Measurements from ENCODE around the gene CRPPA. TPM values are rescaled to one million over a fixed set of nuclear protein-coding genes. Genes with fewer than 3 reads are reported as not detected.
A peak's percentile ranks its signal among the peaks of the same experiment; 100 is the strongest.

CRPPA gene
- total and polyA plus RNA-seq, 2 donors (not counting 1 experiment from before 2014, with no cell fraction given): 0.16 to 1.2 TPM

DNA sequence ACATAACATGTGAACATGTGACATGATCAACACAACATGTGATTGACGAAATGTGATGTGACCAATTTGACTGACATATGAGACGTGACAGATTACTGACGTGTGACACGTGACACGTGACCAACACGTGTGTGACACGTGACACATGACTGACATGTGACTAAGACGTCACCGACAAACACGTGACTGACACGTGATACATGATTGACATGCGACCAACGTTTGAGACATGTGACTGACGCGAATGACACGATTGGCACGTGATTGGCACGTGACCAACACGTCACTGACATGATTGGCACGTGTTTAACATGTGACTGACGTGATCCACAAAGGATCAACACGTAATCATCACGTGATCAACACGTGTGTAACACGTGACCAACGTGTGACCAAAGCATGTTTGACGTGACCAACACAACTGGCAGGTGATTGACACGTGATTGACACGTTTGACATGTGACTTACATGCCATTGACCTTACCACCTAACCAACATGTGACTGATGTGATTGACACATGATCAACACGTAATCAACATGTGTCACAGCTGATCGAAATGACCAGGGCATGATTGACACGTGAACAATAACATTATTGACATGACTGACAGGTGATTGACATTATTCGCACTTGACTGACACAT is 23.7 kb downstream of the CRPPA start:
- no peak overlapping the region for H3K27ac ChIP-seq (ENCODE audit: low read length in 2 of 2)
- Mint-ChIP-seq H3K4me3 (no peak overlapping the region), H3K27me3 (no peaks in the 10 kb centered on the region), H3K4me1 (no peaks in the 10 kb centered on the region), H3K9me3 (ENCODE audit: insufficient read depth) (peaks cover 19% of the 10 kb centered on the region), H3K27ac (no peak overlapping the region)
- no peak overlapping the region for H2AFZ ChIP-seq (ENCODE audit: insufficient read depth, low read depth, low read length, poor library complexity, severe bottlenecking)
- no peak overlapping the region for H3K4me3 ChIP-seq (ENCODE audit: control extremely low read depth in 1 of 5, extremely low read depth in 1 of 5, insufficient read depth in 1 of 5, low read depth in 2 of 5, low read length in 4 of 5)
- ATAC-seq (ENCODE audit: low read depth): no peak
- POLR2A ChIA-PET: no interaction called here
- no peak overlapping the region for H3K9ac ChIP-seq (ENCODE audit: low read length)
- TF ChIP-seq CTCF (IDR thresholded peaks at IDR 0.05): no peak
- peak; percentile 12 for DNase-seq
- CTCF ChIA-PET: no interaction called here
- WGBS (ENCODE audit: insufficient coverage): 96% methylated on average over 33 of the region's 33 CpGs
- peaks cover 4 to 18% (median 5%) of the 10 kb centered on the region in 3 donors for H3K9me3 ChIP-seq (ENCODE audit: control extremely low read depth in 1 of 3, control insufficient read depth in 2 of 3, insufficient read depth in 1 of 3, low read length in 2 of 3)
- H3K27me3 ChIP-seq (replicated peaks in 1 of 4; ENCODE audit: control extremely low read depth in 1 of 4, control insufficient read depth in 3 of 4, insufficient read depth in 4 of 4, low read length in 3 of 4): no peaks in the 10 kb centered on the region
- no peaks in the 10 kb centered on the region for H4K20me1 ChIP-seq (ENCODE audit: control insufficient read depth, insufficient read depth, low read length, poor library complexity, severe bottlenecking)
- H3K79me2 ChIP-seq (ENCODE audit: control insufficient read depth, insufficient read depth, low read length): no peaks in the 10 kb centered on the region
- no peak overlapping the region for H3K4me2 ChIP-seq (replicated peaks; ENCODE audit: low read depth, low read length, poor library complexity, severe bottlenecking)
- H3K36me3 ChIP-seq (replicated peaks in 1 of 2; ENCODE audit: control extremely low read depth in 1 of 2, control insufficient read depth in 1 of 2, extremely low read depth in 1 of 2, insufficient read depth in 2 of 2, low read length in 1 of 2): no peaks in the 10 kb centered on the region
- intact Hi-C loops (cut with micrococcal nuclease): no loop called here
- no peaks in the 10 kb centered on the region for H3K4me1 ChIP-seq (ENCODE audit: control insufficient read depth in 2 of 2, insufficient read depth in 2 of 2, low read length in 2 of 2)

- Histone ChIP-seq H3K36me3 (replicated peaks in 1 of 2; ENCODE audit: control extremely low read depth in 1 of 2, control insufficient read depth in 1 of 2, extremely low read depth in 1 of 2, insufficient read depth in 2 of 2, low read length in 1 of 2) (no peaks in the 10 kb centered on the region), H3K27me3 (replicated peaks in 1 of 4; ENCODE audit: control extremely low read depth in 1 of 4, control insufficient read depth in 3 of 4, insufficient read depth in 4 of 4, low read length in 3 of 4) (no peaks in the 10 kb centered on the region), H4K20me1 (ENCODE audit: control insufficient read depth, insufficient read depth, low read length, poor library complexity, severe bottlenecking) (no peaks in the 10 kb centered on the region), H3K27ac (ENCODE audit: low read length in 2 of 2) (no peak overlapping the region), H3K4me1 (ENCODE audit: control insufficient read depth in 2 of 2, insufficient read depth in 2 of 2, low read length in 2 of 2) (no peaks in the 10 kb centered on the region), H3K79me2 (ENCODE audit: control insufficient read depth, insufficient read depth, low read length) (no peaks in the 10 kb centered on the region), H3K4me3 (ENCODE audit: control extremely low read depth in 1 of 5, extremely low read depth in 1 of 5, insufficient read depth in 1 of 5, low read depth in 2 of 5, low read length in 4 of 5) (no peak overlapping the region), H2AFZ (ENCODE audit: insufficient read depth, low read depth, low read length, poor library complexity, severe bottlenecking) (no peak overlapping the region), H3K9ac (ENCODE audit: low read length) (no peak overlapping the region), H3K4me2 (replicated peaks; ENCODE audit: low read depth, low read length, poor library complexity, severe bottlenecking) (no peak overlapping the region), H3K9me3 (ENCODE audit: control extremely low read depth in 1 of 3, control insufficient read depth in 2 of 3, insufficient read depth in 1 of 3, low read length in 2 of 3) (peaks cover 0 to 18% (median 4%) of the 10 kb centered on the region in 3 donors)
- intact Hi-C loops (cut with micrococcal nuclease): no loop called here
- Mint-ChIP-seq H3K27me3 (no peaks in the 10 kb centered on the region), H3K9me3 (ENCODE audit: insufficient read depth) (peaks cover 14% of the 10 kb centered on the region), H3K4me3 (no peak overlapping the region), H3K4me1 (no peaks in the 10 kb centered on the region), H3K27ac (no peak overlapping the region)
- ATAC-seq (ENCODE audit: low read depth): no peak
- DNase-seq: peak; percentile 5
- ChIA-PET POLR2A (no interaction called here), CTCF (no interaction called here)
- WGBS (ENCODE audit: insufficient coverage): 96% methylated on average over 25 of the region's 25 CpGs
- no peak for TF ChIP-seq CTCF (IDR thresholded peaks at IDR 0.05)
- TF ChIP-seq EZH2 (IDR thresholded peaks at IDR 0.05; ENCODE audit: borderline replicate concordance, insufficient read depth, low read depth, low read length, poor library complexity, severe bottlenecking): no peak
Measured at GRCh38 chr7:16396766-16397500, 24.4 kb downstream of the CRPPA start.
